ENCODE results near the gene SPDYE18.
"Not testable (repeated sequence)": the region's sequence is repeated elsewhere in the genome, so short reads cannot be mapped to it uniquely, and the experiment has no call there.

GRCh38 chr7:77008000-77008399 lies 54.4 kb downstream of the SPDYE18 start:
- not testable (repeated sequence) for TF ChIP-seq SMC3 (IDR thresholded peaks at IDR 0.05; ENCODE audit: low read depth, low read length); POLR2AphosphoS5 (IDR thresholded peaks at IDR 0.05; ENCODE audit: low read depth, low read length); CTCF (IDR thresholded peaks at IDR 0.05); USF2 (IDR thresholded peaks at IDR 0.05; ENCODE audit: borderline replicate concordance, low read depth, low read length); RAD21 (IDR thresholded peaks at IDR 0.05; ENCODE audit: low read length); PBX3 (IDR thresholded peaks at IDR 0.05); YY1 (IDR thresholded peaks at IDR 0.05; ENCODE audit: low read depth); MEF2A (IDR thresholded peaks at IDR 0.05; ENCODE audit: borderline replicate concordance, low read depth); TAF1 (IDR thresholded peaks at IDR 0.05; ENCODE audit: borderline replicate concordance, low read depth, low read length)
